NT2/D1 (cell line): ENCODE results near the gene EVI2A.

Experiments
- YY1 ChIP-seq: IDR thresholded peaks from 2 replicates; pipeline ENCODE4 v1.6.1; 2011; ENCODE audit not compliant: insufficient read length, insufficient read depth
- ZNF274 ChIP-seq: IDR thresholded peaks from 2 replicates; pipeline ENCODE4 v1.6.1; 2011; ENCODE audit warnings: mild to moderate bottlenecking, low read depth, low read length

DNA sequence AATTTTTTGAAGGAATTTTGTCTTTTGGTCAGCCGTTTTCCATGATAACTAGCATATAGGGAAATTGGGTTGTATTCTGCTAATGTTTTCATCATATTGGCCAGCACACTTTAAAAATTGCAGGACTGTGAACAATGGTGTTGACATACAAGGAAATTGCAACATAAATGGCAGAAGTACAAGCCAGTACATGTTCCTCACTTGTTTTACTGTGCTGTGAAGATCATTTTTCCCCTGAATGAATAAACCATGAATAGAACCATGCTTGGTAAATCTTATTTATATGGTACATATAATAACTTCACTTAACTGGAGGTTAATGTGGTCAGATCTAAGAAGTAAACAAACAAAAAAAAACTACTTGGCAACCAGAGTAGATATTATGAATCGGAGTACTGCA lies 47.2 kb downstream of the EVI2A start:
- TF ChIP-seq ZNF274: no peak
- no peak for TF ChIP-seq YY1
